ENCODE measurements around the gene PRODH2.
A peak's percentile ranks its signal among the peaks of the same experiment; 100 is the strongest.
"Not testable (repeated sequence)": the region's sequence is repeated elsewhere in the genome, so short reads cannot be mapped to it uniquely, and the experiment has no call there.

Gene PRODH2

DNA sequence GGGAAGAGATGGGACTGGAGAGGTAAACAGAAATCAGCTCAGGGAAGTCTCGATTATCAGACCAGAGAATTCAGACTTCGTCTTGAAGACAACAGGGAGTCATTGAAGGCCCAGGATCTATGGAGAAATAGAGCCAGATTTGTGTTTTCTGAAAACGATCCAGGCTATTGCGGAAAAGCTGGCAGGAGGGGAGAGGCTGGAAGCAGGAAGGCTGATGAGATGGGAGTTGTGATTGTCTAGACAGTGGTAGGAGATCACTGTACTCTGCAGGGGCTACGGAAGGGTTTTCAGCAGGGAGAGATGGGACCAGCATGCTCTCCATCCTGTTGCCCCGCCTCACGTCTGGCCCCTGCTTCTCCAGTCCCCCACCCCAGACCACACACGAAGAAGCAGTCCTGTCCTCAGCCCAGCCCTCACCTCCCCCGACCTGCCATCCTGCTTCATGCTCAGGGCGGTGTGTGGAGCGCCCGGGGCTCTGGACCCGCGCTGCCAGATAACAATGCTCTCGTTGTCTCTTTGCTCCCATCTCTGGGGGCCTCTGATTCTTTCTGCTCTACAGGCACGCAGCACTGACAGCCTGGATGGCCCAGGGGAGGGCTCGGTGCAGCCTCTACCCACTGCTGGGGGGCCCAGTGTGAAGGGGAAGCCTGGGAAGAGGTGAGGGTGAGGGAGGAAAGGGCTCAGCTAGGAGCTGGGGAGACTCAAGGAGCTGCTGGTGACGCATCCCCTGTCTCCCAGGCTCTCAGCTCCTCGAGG, 35.4 kb downstream of the PRODH2 start:
- Histone ChIP-seq H3K27me3 (ENCODE audit: control insufficient read depth in 1 of 2, insufficient read depth in 2 of 2, low read length in 2 of 2) (no peaks in the 10 kb centered on the region), H3K9ac (ENCODE audit: low read length in 2 of 2) (no peak overlapping the region), H3K4me3 (ENCODE audit: low read length in 2 of 2) (no peak overlapping the region), H3K27ac (ENCODE audit: low read length) (no peak overlapping the region), H3K36me3 (ENCODE audit: control insufficient read depth in 2 of 2, insufficient read depth in 2 of 2, low read length in 2 of 2) (peaks cover 6 to 13% of the 10 kb centered on the region in 2 donors), H3K9me3 (ENCODE audit: control insufficient read depth in 2 of 2, low read length in 2 of 2) (no peaks in the 10 kb centered on the region), H3K4me1 (ENCODE audit: control insufficient read depth, insufficient read depth, low read length) (peaks cover 21% of the 10 kb centered on the region)

DNA sequence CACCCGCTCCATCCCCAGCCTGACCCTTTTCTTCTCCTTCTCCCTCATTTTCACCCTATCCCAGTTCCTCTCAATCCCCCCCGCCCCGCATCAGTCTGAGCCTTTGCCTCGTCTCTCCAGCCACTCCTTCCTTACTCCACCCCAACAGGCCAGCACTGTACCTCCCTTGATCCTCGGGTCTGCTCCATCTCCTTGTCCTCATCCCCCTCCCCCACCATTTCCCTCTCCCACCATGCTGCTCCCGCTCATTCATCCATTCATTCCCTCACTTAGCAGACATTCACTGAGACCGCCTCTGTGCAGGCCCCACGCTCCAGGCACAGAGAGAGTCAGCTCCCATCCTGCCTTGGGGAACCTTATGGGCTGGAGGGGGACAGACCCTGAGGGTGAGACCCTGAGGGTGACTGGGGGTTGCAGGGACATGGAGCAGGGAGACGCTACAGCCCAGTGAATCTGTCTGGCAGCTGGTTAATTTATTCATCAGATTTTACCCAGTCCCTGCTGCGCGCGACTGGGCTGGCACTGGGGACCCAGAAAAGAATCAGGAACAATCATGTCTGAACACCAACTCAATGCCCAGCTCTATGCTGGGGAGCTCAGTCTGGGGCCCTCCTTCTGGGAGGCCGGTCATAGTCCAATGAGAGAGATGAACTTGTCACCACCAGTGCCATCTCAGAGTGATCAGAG, 36.4 kb downstream of the PRODH2 start:
- Histone ChIP-seq H3K27me3 (ENCODE audit: control insufficient read depth in 1 of 2, insufficient read depth in 2 of 2, low read length in 2 of 2) (no peaks in the 10 kb centered on the region), H3K4me1 (ENCODE audit: control insufficient read depth, insufficient read depth, low read length) (peaks cover 21% of the 10 kb centered on the region), H3K9me3 (ENCODE audit: control insufficient read depth in 2 of 2, low read length in 2 of 2) (no peaks in the 10 kb centered on the region), H3K4me3 (ENCODE audit: low read length in 2 of 2) (peak overlapping the region; percentile 55 to 80), H3K27ac (ENCODE audit: low read length) (no peak overlapping the region), H3K36me3 (ENCODE audit: control insufficient read depth in 2 of 2, insufficient read depth in 2 of 2, low read length in 2 of 2) (peaks cover 6% of the 10 kb centered on the region in 2 donors), H3K9ac (ENCODE audit: low read length in 2 of 2) (peak overlapping the region; percentile 55 to 57)

DNA sequence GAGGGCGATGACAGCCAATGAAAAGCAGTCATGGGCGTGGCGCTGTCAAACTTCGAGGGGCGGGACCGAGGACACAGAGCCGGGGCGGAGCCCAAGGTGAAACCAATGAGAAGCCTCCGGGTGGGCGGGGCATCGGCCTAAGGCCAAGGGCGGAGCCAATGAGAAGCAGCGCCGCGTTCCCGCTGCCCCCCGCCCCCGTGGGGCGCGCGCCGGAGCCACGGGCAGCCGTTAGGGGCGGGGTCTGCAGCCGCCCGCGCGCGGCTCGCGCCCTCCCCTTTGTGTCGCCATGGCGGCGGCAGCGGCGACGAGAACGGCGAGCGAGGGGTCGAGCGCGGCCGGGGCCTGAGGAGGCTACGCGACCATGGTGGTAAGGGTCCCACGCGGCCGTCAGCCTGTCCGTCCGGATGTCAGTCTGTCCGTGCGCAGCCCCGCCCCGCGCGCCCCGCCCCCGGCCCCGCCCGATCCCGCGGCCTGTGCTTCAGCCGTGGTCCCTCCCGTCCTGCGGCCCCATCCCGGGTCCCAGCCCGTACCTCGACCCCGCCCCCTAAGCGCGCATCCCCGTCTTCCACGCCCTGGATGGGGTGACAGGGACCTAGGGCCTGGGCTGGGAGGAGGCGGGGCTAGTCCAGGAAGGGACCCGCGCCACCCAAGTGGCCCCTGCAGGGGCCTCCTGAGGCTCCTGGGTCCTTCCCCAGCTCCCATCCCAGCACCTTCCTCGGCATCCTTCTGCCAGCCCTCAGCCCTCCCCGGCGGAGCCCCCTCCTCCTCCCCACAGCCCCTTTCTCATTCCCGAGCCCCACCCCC, 37.1 kb downstream of the PRODH2 start, which contains the start of gene ARHGAP33:
ARHGAP33 (plus strand) TSS at position 267 of the 804 bp plus-strand sequence; CDS start at position 362, 95 bp downstream.
- H3K27me3 ChIP-seq (ENCODE audit: control insufficient read depth in 1 of 2, insufficient read depth in 2 of 2, low read length in 2 of 2), result no peaks in the 10 kb centered on the region
- H3K4me1 ChIP-seq (ENCODE audit: control insufficient read depth, insufficient read depth, low read length), result peaks cover 21% of the 10 kb centered on the region
- H3K9me3 ChIP-seq (ENCODE audit: control insufficient read depth in 2 of 2, low read length in 2 of 2), result no peaks in the 10 kb centered on the region
- H3K27ac ChIP-seq (ENCODE audit: low read length), result no peak within 1 kb of the TSS
- peak within 1 kb of the TSS; percentile 62 to 80 for H3K4me3 ChIP-seq (ENCODE audit: low read length in 2 of 2)
- peak within 1 kb of the TSS; percentile 55 to 57 for H3K9ac ChIP-seq (ENCODE audit: low read length in 2 of 2)
- H3K36me3 ChIP-seq (ENCODE audit: control insufficient read depth in 2 of 2, insufficient read depth in 2 of 2, low read length in 2 of 2), result peaks cover 4 to 6% of the 10 kb centered on the region in 2 donors

DNA sequence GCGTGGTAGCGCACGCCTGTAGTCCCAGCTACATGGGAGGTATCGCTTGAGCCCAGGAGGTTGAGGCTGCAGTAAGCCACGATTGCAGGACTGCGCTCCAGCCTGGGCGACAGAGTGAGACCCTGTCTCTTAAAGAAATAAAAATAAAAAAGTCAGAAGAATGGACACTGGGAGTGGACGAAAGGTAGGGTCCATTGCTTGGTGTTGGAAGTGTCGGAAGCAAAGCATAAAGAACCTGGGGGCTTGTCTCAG, 37.7 kb downstream of the PRODH2 start:
- H3K4me1 ChIP-seq (ENCODE audit: control insufficient read depth, insufficient read depth, low read length), result peaks cover 21% of the 10 kb centered on the region
- peak overlapping the region in 1 of 2 donors; percentile 36 for H3K9ac ChIP-seq (ENCODE audit: low read length in 2 of 2)
- no peak overlapping the region for H3K27ac ChIP-seq (ENCODE audit: low read length)
- H3K36me3 ChIP-seq (ENCODE audit: control insufficient read depth in 2 of 2, insufficient read depth in 2 of 2, low read length in 2 of 2), result peaks cover 4 to 6% of the 10 kb centered on the region in 2 donors
- H3K4me3 ChIP-seq (ENCODE audit: low read length in 2 of 2), result peak overlapping the region; percentile 62 to 80
- H3K27me3 ChIP-seq (ENCODE audit: control insufficient read depth in 1 of 2, insufficient read depth in 2 of 2, low read length in 2 of 2), result no peaks in the 10 kb centered on the region
- H3K9me3 ChIP-seq (ENCODE audit: control insufficient read depth in 2 of 2, low read length in 2 of 2), result no peaks in the 10 kb centered on the region

DNA sequence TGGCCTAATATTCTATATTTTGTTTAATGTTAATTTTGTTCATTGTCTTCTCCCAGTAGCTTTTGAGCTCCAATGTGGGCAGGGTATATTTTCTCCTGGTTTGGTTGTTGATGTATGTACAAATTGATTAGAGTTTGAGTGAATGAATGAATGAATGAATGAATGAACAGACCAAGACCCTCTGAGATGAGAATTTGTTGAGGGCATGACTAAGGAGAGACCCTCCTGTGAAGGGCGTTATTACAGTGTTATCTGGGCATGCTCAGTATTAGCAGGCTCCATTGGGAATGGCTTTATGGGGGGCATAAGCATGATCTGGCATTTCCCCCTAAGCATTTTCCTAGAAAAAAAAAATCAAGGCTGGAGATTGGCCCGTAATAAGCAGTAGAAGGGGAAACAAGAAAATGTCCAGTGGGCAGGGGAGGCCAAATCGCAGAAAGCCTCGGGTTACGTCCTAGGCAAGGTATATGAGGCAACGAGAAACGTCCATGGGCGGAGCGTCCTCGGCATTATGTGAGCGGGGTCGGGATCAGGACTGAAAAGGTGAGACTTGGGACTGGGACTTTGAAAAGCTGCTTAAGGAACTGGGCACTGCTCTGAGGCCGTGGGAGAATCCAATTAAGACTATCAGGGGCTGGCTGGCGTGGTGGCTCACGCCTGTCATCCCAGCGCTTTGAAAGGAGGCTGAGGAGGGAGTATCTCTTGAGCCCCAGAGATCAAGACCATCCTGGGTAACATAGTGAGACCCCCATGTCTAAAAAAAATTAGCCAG, 38.2 kb downstream of the PRODH2 start:
- Histone ChIP-seq H3K9me3 (ENCODE audit: control insufficient read depth in 2 of 2, low read length in 2 of 2) (no peaks in the 10 kb centered on the region), H3K4me3 (ENCODE audit: low read length in 2 of 2) (peak overlapping the region; percentile 62 to 80), H3K27ac (ENCODE audit: low read length) (no peak overlapping the region), H3K36me3 (ENCODE audit: control insufficient read depth in 2 of 2, insufficient read depth in 2 of 2, low read length in 2 of 2) (peaks cover 4 to 6% of the 10 kb centered on the region in 2 donors), H3K27me3 (ENCODE audit: control insufficient read depth in 1 of 2, insufficient read depth in 2 of 2, low read length in 2 of 2) (no peaks in the 10 kb centered on the region), H3K9ac (ENCODE audit: low read length in 2 of 2) (peak overlapping the region in 1 of 2 donors; percentile 36), H3K4me1 (ENCODE audit: control insufficient read depth, insufficient read depth, low read length) (peaks cover 21% of the 10 kb centered on the region)

DNA sequence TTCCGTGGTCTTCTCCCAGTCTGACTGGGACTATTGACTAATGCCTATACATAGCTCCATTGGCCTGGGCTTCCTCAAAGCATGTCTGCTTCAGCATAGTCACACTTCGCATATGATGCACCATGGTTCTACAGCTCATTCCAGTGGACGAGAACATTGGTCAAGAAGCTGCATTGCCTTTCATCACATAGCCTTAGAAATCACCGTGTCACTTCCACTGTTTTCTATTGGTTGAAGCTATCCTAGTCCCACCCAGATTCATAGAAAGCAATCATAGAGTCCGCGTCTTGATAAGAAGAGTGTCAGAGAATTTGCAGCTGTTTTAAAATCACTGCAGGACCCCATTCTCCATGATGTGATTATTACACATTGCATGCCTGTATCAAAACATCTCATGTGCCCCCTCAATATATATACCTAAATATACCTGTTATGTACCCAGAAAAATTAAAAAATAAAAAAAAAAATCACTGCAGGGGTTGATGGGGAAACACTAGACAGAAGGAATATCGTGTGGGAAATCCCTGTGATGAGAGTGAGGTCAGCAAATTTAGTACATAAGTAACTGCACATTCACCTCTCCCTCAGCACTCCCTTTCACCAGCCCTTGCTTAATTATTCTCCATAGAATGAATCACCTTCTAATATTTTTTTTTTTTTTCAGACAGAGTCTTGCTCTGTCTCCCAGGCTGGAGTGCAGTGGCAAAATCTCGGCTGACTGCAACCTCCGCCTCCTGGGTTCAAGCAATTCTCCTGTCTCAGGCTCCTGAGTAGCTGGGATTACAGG, 39.4 kb downstream of the PRODH2 start:
- H3K36me3 ChIP-seq (ENCODE audit: control insufficient read depth in 2 of 2, insufficient read depth in 2 of 2, low read length in 2 of 2), result peaks cover 0 to 3% of the 10 kb centered on the region in 2 donors
- peaks cover 22% of the 10 kb centered on the region for H3K4me1 ChIP-seq (ENCODE audit: control insufficient read depth, insufficient read depth, low read length)
- H3K27ac ChIP-seq (ENCODE audit: low read length), result no peak overlapping the region
- no peak overlapping the region for H3K4me3 ChIP-seq (ENCODE audit: low read length in 2 of 2)
- H3K9ac ChIP-seq (ENCODE audit: low read length in 2 of 2), result no peak overlapping the region
- H3K27me3 ChIP-seq (ENCODE audit: control insufficient read depth in 1 of 2, insufficient read depth in 2 of 2, low read length in 2 of 2), result no peaks in the 10 kb centered on the region
- no peaks in the 10 kb centered on the region for H3K9me3 ChIP-seq (ENCODE audit: control insufficient read depth in 2 of 2, low read length in 2 of 2)

DNA sequence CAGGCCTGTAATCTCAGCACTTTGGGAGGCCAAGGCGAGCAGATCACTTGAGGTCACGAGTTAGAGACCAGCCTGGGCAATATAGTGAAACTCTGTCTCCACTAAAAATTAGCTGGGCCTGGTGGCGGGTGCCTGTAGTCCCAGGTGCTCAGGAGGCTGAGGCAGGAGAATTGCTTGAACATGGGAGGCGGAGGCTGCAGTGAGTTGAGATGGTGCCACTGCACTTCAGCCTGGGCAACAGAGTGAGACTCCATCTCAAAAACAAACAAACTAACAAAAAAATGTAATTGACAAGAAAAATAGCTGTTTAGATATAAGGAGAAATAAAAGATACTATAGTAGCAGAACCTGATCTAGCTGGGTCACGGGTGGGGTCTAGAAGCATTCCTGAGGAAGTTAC, 40.3 kb downstream of the PRODH2 start:
- H3K27ac ChIP-seq (ENCODE audit: low read length); H3K4me3 ChIP-seq (ENCODE audit: low read length in 2 of 2); H3K27me3 ChIP-seq (ENCODE audit: control insufficient read depth in 1 of 2, insufficient read depth in 2 of 2, low read length in 2 of 2); H3K36me3 ChIP-seq (ENCODE audit: control insufficient read depth in 2 of 2, insufficient read depth in 2 of 2, low read length in 2 of 2); H3K9me3 ChIP-seq (ENCODE audit: control insufficient read depth in 2 of 2, low read length in 2 of 2); H3K9ac ChIP-seq (ENCODE audit: low read length in 2 of 2): not testable (repeated sequence)
- H3K4me1 ChIP-seq (ENCODE audit: control insufficient read depth, insufficient read depth, low read length), result peaks cover 26% of the 10 kb centered on the region

DNA sequence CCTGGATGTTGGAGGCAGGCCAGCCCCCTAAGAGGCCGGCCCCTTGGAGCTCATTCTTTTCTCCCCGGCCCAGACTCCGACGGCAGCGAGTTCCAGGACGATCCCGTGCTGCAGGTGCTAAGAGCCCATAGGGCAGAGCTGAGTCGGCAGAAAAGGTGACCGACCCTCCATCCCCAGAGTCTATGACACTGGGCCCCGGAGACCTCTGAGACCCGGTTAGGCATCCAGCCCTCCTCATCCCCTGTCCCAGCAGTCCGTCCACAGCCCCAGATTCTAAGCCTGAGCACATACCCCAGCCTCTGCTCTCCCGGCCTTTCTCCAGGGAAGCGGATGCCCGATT, 44.6 kb downstream of the PRODH2 start:
- peaks cover 4 to 12% of the 10 kb centered on the region in 2 donors for H3K36me3 ChIP-seq (ENCODE audit: control insufficient read depth in 2 of 2, insufficient read depth in 2 of 2, low read length in 2 of 2)
- H3K9ac ChIP-seq (ENCODE audit: low read length in 2 of 2), result peak overlapping the region in 1 of 2 donors; percentile 36
- H3K9me3 ChIP-seq (ENCODE audit: control insufficient read depth in 2 of 2, low read length in 2 of 2), result no peaks in the 10 kb centered on the region
- H3K27me3 ChIP-seq (ENCODE audit: control insufficient read depth in 1 of 2, insufficient read depth in 2 of 2, low read length in 2 of 2), result no peaks in the 10 kb centered on the region
- peaks cover 5% of the 10 kb centered on the region for H3K4me1 ChIP-seq (ENCODE audit: control insufficient read depth, insufficient read depth, low read length)
- no peak overlapping the region for H3K27ac ChIP-seq (ENCODE audit: low read length)
- H3K4me3 ChIP-seq (ENCODE audit: low read length in 2 of 2), result no peak overlapping the region

DNA sequence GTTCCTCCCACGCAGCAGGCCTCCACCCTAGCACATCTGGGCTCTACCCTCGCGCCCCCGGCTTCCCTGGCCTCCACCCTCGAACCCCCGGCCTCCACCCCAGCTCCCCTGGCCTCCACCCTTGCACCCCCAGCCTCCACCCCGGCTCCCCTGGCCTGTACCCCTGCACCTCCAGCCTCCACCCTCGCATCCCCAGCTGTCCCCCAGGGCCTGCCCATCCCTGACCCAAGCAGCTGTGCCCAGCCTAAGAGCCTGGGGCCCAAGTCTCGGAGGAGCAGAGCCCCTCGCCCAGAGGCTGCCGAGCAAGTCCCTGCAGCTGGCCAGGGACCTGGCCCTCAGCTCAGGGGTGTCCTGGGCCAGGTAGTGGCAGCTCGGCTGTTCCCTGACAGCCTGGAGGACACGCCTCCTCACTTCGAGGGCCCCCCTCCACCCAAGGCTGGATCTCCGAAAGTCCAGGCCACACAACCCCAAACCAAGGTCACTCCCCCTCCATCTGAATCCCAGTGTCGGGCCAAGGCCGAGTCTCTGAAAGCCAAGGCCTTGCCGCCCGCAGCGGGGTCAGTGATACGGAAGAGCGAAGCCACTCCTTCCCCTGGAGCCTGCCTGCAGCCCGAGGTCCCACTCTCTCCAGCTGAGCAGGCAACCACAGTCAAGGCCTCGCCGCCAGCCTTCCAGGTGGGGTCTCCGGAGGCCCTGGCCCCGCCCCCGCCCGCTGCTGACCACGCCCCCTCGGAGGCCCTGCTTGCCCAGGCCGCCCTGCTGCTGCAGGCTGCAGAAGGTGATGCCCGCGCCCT, 45.2 kb downstream of the PRODH2 start:
- Histone ChIP-seq H3K36me3 (ENCODE audit: control insufficient read depth in 2 of 2, insufficient read depth in 2 of 2, low read length in 2 of 2) (peaks cover 4 to 12% of the 10 kb centered on the region in 2 donors), H3K9ac (ENCODE audit: low read length in 2 of 2) (no peak overlapping the region), H3K9me3 (ENCODE audit: control insufficient read depth in 2 of 2, low read length in 2 of 2) (no peaks in the 10 kb centered on the region), H3K27ac (ENCODE audit: low read length) (no peak overlapping the region), H3K4me1 (ENCODE audit: control insufficient read depth, insufficient read depth, low read length) (peaks cover 5% of the 10 kb centered on the region), H3K27me3 (ENCODE audit: control insufficient read depth in 1 of 2, insufficient read depth in 2 of 2, low read length in 2 of 2) (no peaks in the 10 kb centered on the region), H3K4me3 (ENCODE audit: low read length in 2 of 2) (no peak overlapping the region)
